H1 (cell line): Measurements from ENCODE around the gene PRIMPOL. TPM values are rescaled to one million over a fixed set of nuclear protein-coding genes. Genes with fewer than 3 reads are reported as not detected.

ENCODE experiments used
- BRCA1 ChIP-seq: IDR thresholded peaks from 2 replicates; pipeline ENCODE4 v1.6.1; 2012; ENCODE audit warnings: low read depth, low read length, improper control_type of control experiment
- CTBP2 ChIP-seq: IDR thresholded peaks from 2 replicates; pipeline ENCODE4 v1.7.0; 2011; ENCODE audit warnings: borderline replicate concordance, mild to moderate bottlenecking, moderate library complexity, mixed read lengths, low read length; ENCODE audit not compliant: insufficient read depth, insufficient read length
- CTCF ChIP-seq, 3 experiments: IDR thresholded peaks; 1 replicate in 2 of 3; 2 replicates in 1 of 3; pipeline versions ENCODE4 v1.5.1 to v1.6.1; 2011; ENCODE audit warnings: low read length in 3 of 3, mild to moderate bottlenecking in 3 of 3, inconsistent platforms in 2 of 3, low read depth in 1 of 3, moderate library complexity in 1 of 3; ENCODE audit not compliant: insufficient read depth in 1 of 3; ENCODE audit errors: control extremely low read depth in 1 of 3
- FOSL1 ChIP-seq: IDR thresholded peaks from 2 replicates; pipeline ENCODE4 v1.6.1; 2011; ENCODE audit warnings: mild to moderate bottlenecking, low read depth, low read length, moderate library complexity; ENCODE audit not compliant: insufficient read depth
- GTF2F1 ChIP-seq: IDR thresholded peaks from 2 replicates; pipeline ENCODE4 v1.6.1; 2012; ENCODE audit warnings: low read depth, low read length, improper control_type of control experiment, borderline replicate concordance
- HDAC2 ChIP-seq, 2 experiments: fragments of 300-600 bp in 1 of 2; sonication (generic) in 1 of 2; IDR thresholded peaks; 2 replicates each; pipeline ENCODE4 v1.6.1; 2011 to 2012; ENCODE audit warnings: low read depth in 2 of 2, low read length in 2 of 2, mild to moderate bottlenecking in 2 of 2, moderate library complexity in 2 of 2, borderline replicate concordance in 1 of 2, inconsistent platforms in 1 of 2
- KDM1A ChIP-seq: fragments of 200-600, 300-600 bp; sonication (generic); IDR thresholded peaks from 2 replicates; pipeline ENCODE4 v1.7.1; 2016; ENCODE audit warnings: mild to moderate bottlenecking, low read length, borderline replicate concordance
- NANOG ChIP-seq: IDR thresholded peaks from 2 replicates; pipeline ENCODE4 v1.6.1; 2011; ENCODE audit warnings: low read length, low read depth, mild to moderate bottlenecking, inconsistent platforms; ENCODE audit not compliant: insufficient read depth, poor library complexity, severe bottlenecking
- NRF1 ChIP-seq: IDR thresholded peaks from 2 replicates; pipeline ENCODE4 v1.6.1; 2011; ENCODE audit warnings: mild to moderate bottlenecking, low read depth, low read length, improper control_type of control experiment
- PHF8 ChIP-seq: fragments of 200-600 bp; sonication (generic); conservative IDR thresholded peaks from 2 replicates; pipeline ENCODE4 v1.7.1; 2012; ENCODE audit warnings: low read depth, mild to moderate bottlenecking, inconsistent platforms, low read length, moderate library complexity
- POU5F1 ChIP-seq: IDR thresholded peaks from 2 replicates; pipeline ENCODE4 v1.6.1; 2011; ENCODE audit warnings: low read depth, mild to moderate bottlenecking, low read length, moderate library complexity
- RAD21 ChIP-seq, 2 experiments: IDR thresholded peaks in 1 of 2; conservative IDR thresholded peaks in 1 of 2; 2 replicates each; pipeline ENCODE4 v1.6.1; 2011; ENCODE audit warnings: low read depth in 2 of 2, low read length in 2 of 2, improper control_type of control experiment in 1 of 2, inconsistent platforms in 1 of 2, mild to moderate bottlenecking in 1 of 2, moderate library complexity in 1 of 2
- RNF2 ChIP-seq: fragments of 200-900, 300-1000 bp; sonication (generic); IDR thresholded peaks from 2 replicates; pipeline ENCODE4 v1.7.1; 2016; ENCODE audit warnings: borderline replicate concordance, low read depth, mild to moderate bottlenecking, antibody characterized with exemption, low read length; ENCODE audit not compliant: poor library complexity, severe bottlenecking; ENCODE audit errors: missing control alignments
- SP1 ChIP-seq: IDR thresholded peaks from 2 replicates; pipeline ENCODE4 v1.6.1; 2011; ENCODE audit warnings: low read depth, low read length
- SP2 ChIP-seq: IDR thresholded peaks from 2 replicates; pipeline ENCODE4 v1.6.1; 2012; ENCODE audit warnings: mild to moderate bottlenecking, low read length, inconsistent platforms
- SRF ChIP-seq: IDR thresholded peaks from 2 replicates; pipeline ENCODE4 v1.6.1; 2011; ENCODE audit warnings: mild to moderate bottlenecking, low read depth, low read length, moderate library complexity
- SUZ12 ChIP-seq: fragments of 200-600 bp; sonication (generic); IDR thresholded peaks from 2 replicates; pipeline ENCODE4 v1.6.1; 2012; ENCODE audit warnings: mild to moderate bottlenecking, inconsistent platforms, low read length, moderate library complexity, mixed read lengths
- TAF7 ChIP-seq: optimal IDR thresholded peaks from 2 replicates; pipeline ENCODE3; 2011; ENCODE audit warnings: low read depth, mild to moderate bottlenecking, inconsistent platforms, low read length, moderate library complexity, borderline replicate concordance
- ZNF274 ChIP-seq: IDR thresholded peaks from 2 replicates; pipeline ENCODE4 v1.7.0; 2012; ENCODE audit warnings: low read length, borderline replicate concordance; ENCODE audit errors: extremely low read depth
- polyA plus RNA-seq, 7 experiments: library from polyadenylated mRNA; depleted of rRNA in 3 of 7; stranded (reverse) in 5 of 7; unstranded in 2 of 7; fragments of >200 nt in 5 of 7; fragments of 200-250 nt in 2 of 7; gene quantifications; 1 replicate in 5 of 7; 2 replicates in 1 of 7; 4 replicates in 1 of 7; pipeline versions ENCODE4 v1.2.1 to v1.2.3, GENCODE V29; 2011 to 2013; ENCODE audit warnings: missing spikeins in 2 of 7, mixed read lengths in 2 of 7
- total RNA-seq: library from RNA; stranded (reverse); fragmentation: NEBNext Ultra II Directional; extraction: Animal tissue kit (Norgen Biotek cat#: 25700); gene quantifications from 2 replicates; pipeline ENCODE4 v1.2.1, GENCODE V29; 2021

Gene PRIMPOL
- total and polyA plus RNA-seq, 2 of the 8 experiments (the other 6 are each of a cell fraction or from before 2014, with no cell fraction given): 4.4 to 6.7 TPM

GRCh38 chr4:184733654-184734524, 84.4 kb downstream of the PRIMPOL start, which contains the start of gene CENPU (continued):
- TF ChIP-seq RAD21 (IDR thresholded peaks at IDR 0.05 in 1 of 2, conservative IDR thresholded peaks at IDR 0.05 in 1 of 2; ENCODE audit: low read depth in 2 of 2, low read length in 2 of 2): peak in 1 of 2 experiments; percentile 7; a peak in 1 of 4 replicates
- TF ChIP-seq SP2: no peak
- TF ChIP-seq TAF7: peak; percentile 84
- TF ChIP-seq RNF2: no peak
- TF ChIP-seq NRF1: peak; percentile 98
- no peak for TF ChIP-seq KDM1A
- no peak for TF ChIP-seq CTCF (IDR thresholded peaks at IDR 0.05; ENCODE audit: control extremely low read depth in 1 of 3, insufficient read depth in 1 of 3, low read depth in 1 of 3, low read length in 3 of 3)
- no peak; a peak in 1 of 4 replicates for TF ChIP-seq HDAC2 (IDR thresholded peaks at IDR 0.05; ENCODE audit: borderline replicate concordance in 1 of 2, low read depth in 2 of 2, low read length in 2 of 2)
- peak; percentile 26; the same call in 1 of the 2 replicates for TF ChIP-seq BRCA1
- no peak for TF ChIP-seq SUZ12
- TF ChIP-seq NANOG: peak; percentile 28
- peak; percentile 100 for TF ChIP-seq SP1
- no peak for TF ChIP-seq POU5F1
- TF ChIP-seq PHF8: peak; percentile 97
- TF ChIP-seq SRF: peak; percentile 29; the same call in 1 of the 2 replicates
- peak; percentile 31; the same call in 1 of the 2 replicates for TF ChIP-seq GTF2F1
- TF ChIP-seq FOSL1: no peak
- no peak for TF ChIP-seq ZNF274
- no peak for TF ChIP-seq CTBP2
